WTC11 (cell line): Measurements from ENCODE around the gene HDAC9.

Source experiments
- AFF4 ChIP-seq: sonication (generic); formaldehyde crosslinking; IDR thresholded peaks from 2 replicates; pipeline ENCODE4 v1.8.1; 2023; ENCODE audit warnings: mild to moderate bottlenecking, missing genetic modification reagents, borderline replicate concordance
- ATF3 ChIP-seq: sonication (generic); formaldehyde crosslinking; conservative IDR thresholded peaks from 2 replicates; pipeline ENCODE4 v1.8.1; 2022; ENCODE audit warnings: mild to moderate bottlenecking, missing genetic modification reagents
- CREM ChIP-seq: sonication (generic); formaldehyde crosslinking; IDR thresholded peaks from 2 replicates; pipeline ENCODE4 v1.8.1; 2022; ENCODE audit warnings: mild to moderate bottlenecking, missing genetic modification reagents, moderate library complexity
- CTCF ChIP-seq: fragments of 200-600 bp; IDR thresholded peaks from 2 replicates; pipeline ENCODE4 v1.8.0; 2022; ENCODE audit warnings: antibody characterized with exemption
- E2F5 ChIP-seq: sonication (generic); formaldehyde crosslinking; IDR thresholded peaks from 2 replicates; pipeline ENCODE4 v1.8.1; 2022; ENCODE audit warnings: mild to moderate bottlenecking, moderate library complexity, missing genetic modification reagents
- ELF4 ChIP-seq: sonication (generic); formaldehyde crosslinking; IDR thresholded peaks from 2 replicates; pipeline ENCODE4 v1.8.1; 2022; ENCODE audit warnings: low read depth, mild to moderate bottlenecking, moderate library complexity, missing genetic modification reagents
- IRF1 ChIP-seq: sonication (generic); formaldehyde crosslinking; IDR thresholded peaks from 2 replicates; pipeline ENCODE4 v1.8.0; 2023; ENCODE audit warnings: missing genetic modification reagents
- MLX ChIP-seq: sonication (generic); formaldehyde crosslinking; IDR thresholded peaks from 2 replicates; pipeline ENCODE4 v1.8.1; 2023; ENCODE audit warnings: mild to moderate bottlenecking, missing genetic modification reagents, moderate library complexity
- NFYB ChIP-seq: sonication (generic); formaldehyde crosslinking; conservative IDR thresholded peaks from 2 replicates; pipeline ENCODE4 v1.8.0; 2022; ENCODE audit warnings: low read depth, missing genetic modification reagents
- PRDM15 ChIP-seq: sonication (generic); formaldehyde crosslinking; IDR thresholded peaks from 2 replicates; pipeline ENCODE4 v1.8.0; 2022; ENCODE audit warnings: missing genetic modification reagents
- STAT6 ChIP-seq: sonication (generic); formaldehyde crosslinking; conservative IDR thresholded peaks from 2 replicates; pipeline ENCODE4 v1.8.1; 2023; ENCODE audit warnings: mild to moderate bottlenecking, low read depth, missing genetic modification reagents, moderate library complexity
- ZNF219 ChIP-seq: sonication (generic); formaldehyde crosslinking; IDR thresholded peaks from 2 replicates; pipeline ENCODE4 v1.8.0; 2023; ENCODE audit warnings: missing genetic modification reagents, mild to moderate bottlenecking, borderline replicate concordance
- ZNF232 ChIP-seq: sonication (generic); formaldehyde crosslinking; IDR thresholded peaks from 2 replicates; pipeline ENCODE4 v1.8.0; 2022; ENCODE audit warnings: mild to moderate bottlenecking, missing genetic modification reagents

- TF ChIP-seq CTCF (no peak), NFYB (CRISPR knock-in tag) (no peak), IRF1 (CRISPR knock-in tag) (no peak), ZNF219 (CRISPR knock-in tag) (no peak), E2F5 (CRISPR knock-in tag) (no peak), ELF4 (CRISPR knock-in tag) (no peak), STAT6 (CRISPR knock-in tag) (no peak), ATF3 (CRISPR knock-in tag) (no peak), ZNF232 (no peak), CREM (CRISPR knock-in tag) (no peak), AFF4 (no peak), PRDM15 (CRISPR knock-in tag) (no peak), MLX (CRISPR knock-in tag) (no peak)
Measured at GRCh38 chr7:18541871-18542212, 46.3 kb downstream of the HDAC9 start.
